ENCODE results near the gene BTBD9.

DNA sequence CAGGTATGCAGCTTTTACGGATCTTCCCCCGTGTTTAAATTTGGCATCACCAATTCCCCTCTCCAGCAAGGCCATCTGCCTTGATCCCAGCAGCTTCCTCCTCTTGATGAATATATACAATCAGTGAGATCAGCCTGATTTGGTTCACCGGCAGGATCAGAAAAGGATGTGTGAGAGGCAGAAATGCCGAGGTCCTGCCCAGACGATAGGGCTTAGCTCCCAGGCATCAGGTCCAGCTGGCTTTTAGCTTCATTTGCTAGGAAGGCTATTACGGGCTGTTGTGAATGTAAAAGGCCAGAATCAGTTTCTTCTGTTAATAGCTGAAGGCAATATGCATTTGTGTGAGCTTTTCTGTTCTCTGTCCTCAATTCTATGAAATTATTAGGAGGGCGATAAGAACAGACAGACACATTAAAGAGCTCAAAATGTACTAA, 372.8 kb downstream of the BTBD9 start:
- TF ChIP-seq EZH2 (IDR thresholded peaks at IDR 0.05; ENCODE audit: borderline replicate concordance, low read depth, low read length, severe bottlenecking): no peak
- TF ChIP-seq, protein P1, sequence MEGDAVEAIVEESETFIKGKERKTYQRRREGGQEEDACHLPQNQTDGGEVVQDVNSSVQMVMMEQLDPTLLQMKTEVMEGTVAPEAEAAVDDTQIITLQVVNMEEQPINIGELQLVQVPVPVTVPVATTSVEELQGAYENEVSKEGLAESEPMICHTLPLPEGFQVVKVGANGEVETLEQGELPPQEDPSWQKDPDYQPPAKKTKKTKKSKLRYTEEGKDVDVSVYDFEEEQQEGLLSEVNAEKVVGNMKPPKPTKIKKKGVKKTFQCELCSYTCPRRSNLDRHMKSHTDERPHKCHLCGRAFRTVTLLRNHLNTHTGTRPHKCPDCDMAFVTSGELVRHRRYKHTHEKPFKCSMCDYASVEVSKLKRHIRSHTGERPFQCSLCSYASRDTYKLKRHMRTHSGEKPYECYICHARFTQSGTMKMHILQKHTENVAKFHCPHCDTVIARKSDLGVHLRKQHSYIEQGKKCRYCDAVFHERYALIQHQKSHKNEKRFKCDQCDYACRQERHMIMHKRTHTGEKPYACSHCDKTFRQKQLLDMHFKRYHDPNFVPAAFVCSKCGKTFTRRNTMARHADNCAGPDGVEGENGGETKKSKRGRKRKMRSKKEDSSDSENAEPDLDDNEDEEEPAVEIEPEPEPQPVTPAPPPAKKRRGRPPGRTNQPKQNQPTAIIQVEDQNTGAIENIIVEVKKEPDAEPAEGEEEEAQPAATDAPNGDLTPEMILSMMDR (IDR thresholded peaks at IDR 0.05; ENCODE audit: borderline replicate concordance, extremely low read depth, low read length, poor library complexity, severe bottlenecking): no peak

All from DND-41 (cell line).